Progenitor cell of endocrine pancreas (in vitro differentiated cells): ENCODE results near the gene PDE9A. TPM values are rescaled to one million over a fixed set of nuclear protein-coding genes. Genes with fewer than 3 reads are reported as not detected.

ENCODE experiments used
- DNase-seq: peaks from one replicate; pipeline ENCODE4 v3.0.0; 2021; ENCODE audit warnings: low spot score; ENCODE audit not compliant: unreplicated experiment
- H3K27ac Mint-ChIP-seq: 2 replicates; pipeline ENCODE4 v1.8.0; 2021; ENCODE audit warnings: mild to moderate bottlenecking, moderate library complexity, mixed read lengths
- H3K27me3 Mint-ChIP-seq: 2 replicates; pipeline ENCODE4 v1.8.0; 2021; ENCODE audit warnings: mixed read lengths
- H3K36me3 Mint-ChIP-seq: 2 replicates; pipeline ENCODE4 v1.8.0; 2022; ENCODE audit warnings: mixed read lengths; ENCODE audit not compliant: insufficient read depth
- H3K4me1 Mint-ChIP-seq: 2 replicates; pipeline ENCODE4 v1.8.0; 2021; ENCODE audit warnings: low read depth, mixed read lengths
- H3K4me3 Mint-ChIP-seq: 2 replicates; pipeline ENCODE4 v1.8.0; 2021; ENCODE audit warnings: low read depth, mild to moderate bottlenecking, moderate library complexity, mixed read lengths
- H3K9me3 Mint-ChIP-seq: 2 replicates; pipeline ENCODE4 v1.8.0; 2021; ENCODE audit warnings: low read depth, mixed read lengths
- CTCF ChIP-seq: fragments of 200-600 bp; sonication (generic); IDR thresholded peaks from one replicate; pipeline ENCODE4 v1.5.0; 2021; ENCODE audit warnings: antibody characterized with exemption, mild to moderate bottlenecking; ENCODE audit not compliant: unreplicated experiment
- total RNA-seq: library from RNA; stranded (reverse); gene quantifications from 2 replicates; pipeline ENCODE4 v1.2.1, GENCODE V29; 2021

Gene PDE9A
- total RNA-seq, 1 donor from 2014 or later, result 57.0 TPM

- peaks cover 2% of the 10 kb centered on the region for H3K4me1 Mint-ChIP-seq
- no peak for DNase-seq
- no peak for TF ChIP-seq CTCF
- H3K36me3 Mint-ChIP-seq, result peaks cover 40% of the 10 kb centered on the region
- no peaks in the 10 kb centered on the region for H3K27me3 Mint-ChIP-seq
- H3K4me3 Mint-ChIP-seq, result no peak overlapping the region
- H3K9me3 Mint-ChIP-seq, result peaks cover 8% of the 10 kb centered on the region
- H3K27ac Mint-ChIP-seq, result no peak overlapping the region
Observed at GRCh38 chr21:42703136-42703908, 49.9 kb downstream of the PDE9A start.

GRCh38 chr21:42703965-42704364, 50.5 kb downstream of the PDE9A start:
- Mint-ChIP-seq H3K27ac (no peak overlapping the region), H3K36me3 (peaks cover 37% of the 10 kb centered on the region), H3K4me1 (peaks cover 2% of the 10 kb centered on the region), H3K27me3 (no peaks in the 10 kb centered on the region), H3K4me3 (no peak overlapping the region), H3K9me3 (peaks cover 8% of the 10 kb centered on the region)
- TF ChIP-seq CTCF, result no peak
- no peak for DNase-seq

- Mint-ChIP-seq H3K27ac (no peak overlapping the region), H3K4me1 (peaks cover 2% of the 10 kb centered on the region), H3K4me3 (no peak overlapping the region), H3K27me3 (no peaks in the 10 kb centered on the region), H3K36me3 (peaks cover 39% of the 10 kb centered on the region), H3K9me3 (peaks cover 8% of the 10 kb centered on the region)
- TF ChIP-seq CTCF, result no peak
- DNase-seq, result no peak
Observed at GRCh38 chr21:42704861-42705260, 51.4 kb downstream of the PDE9A start.

- TF ChIP-seq CTCF, result no peak
- Mint-ChIP-seq H3K36me3 (peaks cover 36% of the 10 kb centered on the region), H3K27me3 (no peaks in the 10 kb centered on the region), H3K27ac (no peak overlapping the region), H3K9me3 (peaks cover 8% of the 10 kb centered on the region), H3K4me1 (peaks cover 3% of the 10 kb centered on the region), H3K4me3 (no peak overlapping the region)
- no peak for DNase-seq
Observed at GRCh38 chr21:42705346-42705745, 51.9 kb downstream of the PDE9A start.

- DNase-seq, result no peak
- Mint-ChIP-seq H3K27ac (peak overlapping the region; percentile 43), H3K36me3 (peaks cover 32% of the 10 kb centered on the region), H3K27me3 (no peaks in the 10 kb centered on the region), H3K9me3 (peaks cover 8% of the 10 kb centered on the region), H3K4me1 (peaks cover 5% of the 10 kb centered on the region), H3K4me3 (no peak overlapping the region)
- no peak for TF ChIP-seq CTCF
Observed at GRCh38 chr21:42705746-42706374, 52.4 kb downstream of the PDE9A start.
